HEK293 (cell line): ENCODE measurements around the gene LKAAEAR1.

Source experiments
- PRDM10 ChIP-seq: fragments of 450-650 bp; formaldehyde crosslinking; IDR thresholded peaks from 2 replicates; pipeline ENCODE4 v1.5.1; 2016; ENCODE audit warnings: missing biosample characterization, missing genetic modification characterization
- PRDM6 ChIP-seq: fragments of 450-650 bp; formaldehyde crosslinking; IDR thresholded peaks from 2 replicates; pipeline ENCODE4 v1.5.1; 2017; ENCODE audit warnings: missing biosample characterization, missing genetic modification characterization
- REST ChIP-seq: fragments of 450-650 bp; formaldehyde crosslinking; IDR thresholded peaks from 2 replicates; pipeline ENCODE4 v1.5.1; 2016; ENCODE audit warnings: missing biosample characterization, missing genetic modification characterization
- ZBTB8A ChIP-seq: fragments of 450-650 bp; formaldehyde crosslinking; IDR thresholded peaks from 2 replicates; pipeline ENCODE4 v1.5.1; 2016; ENCODE audit warnings: missing biosample characterization, missing genetic modification characterization
- ZFHX2 ChIP-seq: fragments of 450-650 bp; formaldehyde crosslinking; conservative IDR thresholded peaks from 2 replicates; pipeline ENCODE4 v1.5.1; 2016; ENCODE audit warnings: missing biosample characterization, missing genetic modification characterization
- ZNF114 ChIP-seq: fragments of 450-650 bp; formaldehyde crosslinking; IDR thresholded peaks from 2 replicates; pipeline ENCODE4 v1.5.0; 2017; ENCODE audit warnings: missing biosample characterization, missing genetic modification characterization
- ZNF18 ChIP-seq: fragments of 450-650 bp; formaldehyde crosslinking; IDR thresholded peaks from 2 replicates; pipeline ENCODE4 v1.5.1; 2016; ENCODE audit warnings: missing biosample characterization, missing genetic modification characterization
- ZNF2 ChIP-seq: fragments of 450-650 bp; formaldehyde crosslinking; IDR thresholded peaks from 2 replicates; pipeline ENCODE4 v1.5.1; 2016; ENCODE audit warnings: missing biosample characterization, missing genetic modification characterization
- ZNF335 ChIP-seq: fragments of 450-650 bp; formaldehyde crosslinking; conservative IDR thresholded peaks from 2 replicates; pipeline ENCODE4 v1.5.1; 2016; ENCODE audit warnings: missing biosample characterization, missing genetic modification characterization
- ZNF423 ChIP-seq: fragments of 450-650 bp; formaldehyde crosslinking; IDR thresholded peaks from 2 replicates; pipeline ENCODE4 v1.5.1; 2016; ENCODE audit warnings: missing biosample characterization, missing genetic modification characterization
- ZNF544 ChIP-seq: fragments of 450-650 bp; formaldehyde crosslinking; IDR thresholded peaks from 2 replicates; pipeline ENCODE4 v1.5.0; 2017; ENCODE audit warnings: missing biosample characterization, missing genetic modification characterization
- ZNF561 ChIP-seq: fragments of 450-650 bp; IDR thresholded peaks from 2 replicates; pipeline ENCODE4 v1.5.1; 2018; ENCODE audit warnings: missing biosample characterization, missing genetic modification characterization, borderline replicate concordance
- ZNF76 ChIP-seq: fragments of 450-650 bp; formaldehyde crosslinking; IDR thresholded peaks from 2 replicates; pipeline ENCODE4; 2016; ENCODE audit warnings: low read depth, missing biosample characterization, missing genetic modification characterization, borderline replicate concordance
- TF ChIP-seq, protein P1 (sequence below): fragments of 450-650 bp; formaldehyde crosslinking; IDR thresholded peaks from 2 replicates; pipeline ENCODE4 v1.5.1; 2016; ENCODE audit warnings: missing biosample characterization, missing genetic modification characterization, low read depth
- TF ChIP-seq, protein P2 (sequence below): fragments of 450-650 bp; formaldehyde crosslinking; IDR thresholded peaks from 2 replicates; pipeline ENCODE4 v1.5.1; 2017; ENCODE audit warnings: missing biosample characterization, missing genetic modification characterization
- TF ChIP-seq, protein P3 (sequence below): fragments of 450-650 bp; formaldehyde crosslinking; IDR thresholded peaks from 2 replicates; pipeline ENCODE4 v1.5.1; 2016; ENCODE audit warnings: missing biosample characterization, missing genetic modification characterization
- TF ChIP-seq, protein P4 (sequence below): fragments of 450-650 bp; formaldehyde crosslinking; IDR thresholded peaks from 2 replicates; pipeline ENCODE4 v1.5.1; 2017; ENCODE audit warnings: missing biosample characterization, missing genetic modification characterization

LKAAEAR1 gene

GRCh38 chr20:64080013-64080812, 4.0 kb downstream of the LKAAEAR1 start, which contains the start of gene OPRL1 (continued):
- no peak for TF ChIP-seq ZNF18 (tag by site-specific recombination)
- TF ChIP-seq ZNF335 (tag by site-specific recombination): no peak; the same call in 1 of the 2 replicates
- TF ChIP-seq ZFHX2 (tag by site-specific recombination): peak; percentile 23; the same call in 1 of the 2 replicates
- TF ChIP-seq ZNF544 (tag by site-specific recombination): no peak
- no peak for TF ChIP-seq ZNF76 (tag by site-specific recombination)
- TF ChIP-seq REST (tag by site-specific recombination): no peak
- TF ChIP-seq ZNF561: no peak
- TF ChIP-seq, protein P1, sequence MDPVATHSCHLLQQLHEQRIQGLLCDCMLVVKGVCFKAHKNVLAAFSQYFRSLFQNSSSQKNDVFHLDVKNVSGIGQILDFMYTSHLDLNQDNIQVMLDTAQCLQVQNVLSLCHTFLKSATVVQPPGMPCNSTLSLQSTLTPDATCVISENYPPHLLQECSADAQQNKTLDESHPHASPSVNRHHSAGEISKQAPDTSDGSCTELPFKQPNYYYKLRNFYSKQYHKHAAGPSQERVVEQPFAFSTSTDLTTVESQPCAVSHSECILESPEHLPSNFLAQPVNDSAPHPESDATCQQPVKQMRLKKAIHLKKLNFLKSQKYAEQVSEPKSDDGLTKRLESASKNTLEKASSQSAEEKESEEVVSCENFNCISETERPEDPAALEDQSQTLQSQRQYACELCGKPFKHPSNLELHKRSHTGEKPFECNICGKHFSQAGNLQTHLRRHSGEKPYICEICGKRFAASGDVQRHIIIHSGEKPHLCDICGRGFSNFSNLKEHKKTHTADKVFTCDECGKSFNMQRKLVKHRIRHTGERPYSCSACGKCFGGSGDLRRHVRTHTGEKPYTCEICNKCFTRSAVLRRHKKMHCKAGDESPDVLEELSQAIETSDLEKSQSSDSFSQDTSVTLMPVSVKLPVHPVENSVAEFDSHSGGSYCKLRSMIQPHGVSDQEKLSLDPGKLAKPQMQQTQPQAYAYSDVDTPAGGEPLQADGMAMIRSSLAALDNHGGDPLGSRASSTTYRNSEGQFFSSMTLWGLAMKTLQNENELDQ: no peak
- peak; percentile 16; the same call in 1 of the 2 replicates for TF ChIP-seq PRDM10
- no peak for TF ChIP-seq ZBTB8A (tag by site-specific recombination)
- TF ChIP-seq, protein P2, sequence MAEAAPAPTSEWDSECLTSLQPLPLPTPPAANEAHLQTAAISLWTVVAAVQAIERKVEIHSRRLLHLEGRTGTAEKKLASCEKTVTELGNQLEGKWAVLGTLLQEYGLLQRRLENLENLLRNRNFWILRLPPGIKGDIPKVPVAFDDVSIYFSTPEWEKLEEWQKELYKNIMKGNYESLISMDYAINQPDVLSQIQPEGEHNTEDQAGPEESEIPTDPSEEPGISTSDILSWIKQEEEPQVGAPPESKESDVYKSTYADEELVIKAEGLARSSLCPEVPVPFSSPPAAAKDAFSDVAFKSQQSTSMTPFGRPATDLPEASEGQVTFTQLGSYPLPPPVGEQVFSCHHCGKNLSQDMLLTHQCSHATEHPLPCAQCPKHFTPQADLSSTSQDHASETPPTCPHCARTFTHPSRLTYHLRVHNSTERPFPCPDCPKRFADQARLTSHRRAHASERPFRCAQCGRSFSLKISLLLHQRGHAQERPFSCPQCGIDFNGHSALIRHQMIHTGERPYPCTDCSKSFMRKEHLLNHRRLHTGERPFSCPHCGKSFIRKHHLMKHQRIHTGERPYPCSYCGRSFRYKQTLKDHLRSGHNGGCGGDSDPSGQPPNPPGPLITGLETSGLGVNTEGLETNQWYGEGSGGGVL (tag by site-specific recombination): no peak
- TF ChIP-seq, protein P3, sequence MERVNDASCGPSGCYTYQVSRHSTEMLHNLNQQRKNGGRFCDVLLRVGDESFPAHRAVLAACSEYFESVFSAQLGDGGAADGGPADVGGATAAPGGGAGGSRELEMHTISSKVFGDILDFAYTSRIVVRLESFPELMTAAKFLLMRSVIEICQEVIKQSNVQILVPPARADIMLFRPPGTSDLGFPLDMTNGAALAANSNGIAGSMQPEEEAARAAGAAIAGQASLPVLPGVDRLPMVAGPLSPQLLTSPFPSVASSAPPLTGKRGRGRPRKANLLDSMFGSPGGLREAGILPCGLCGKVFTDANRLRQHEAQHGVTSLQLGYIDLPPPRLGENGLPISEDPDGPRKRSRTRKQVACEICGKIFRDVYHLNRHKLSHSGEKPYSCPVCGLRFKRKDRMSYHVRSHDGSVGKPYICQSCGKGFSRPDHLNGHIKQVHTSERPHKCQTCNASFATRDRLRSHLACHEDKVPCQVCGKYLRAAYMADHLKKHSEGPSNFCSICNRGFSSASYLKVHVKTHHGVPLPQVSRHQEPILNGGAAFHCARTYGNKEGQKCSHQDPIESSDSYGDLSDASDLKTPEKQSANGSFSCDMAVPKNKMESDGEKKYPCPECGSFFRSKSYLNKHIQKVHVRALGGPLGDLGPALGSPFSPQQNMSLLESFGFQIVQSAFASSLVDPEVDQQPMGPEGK (tag by site-specific recombination): 0 out of 2 replicates have a peak, but pooled peaks have one; percentile 26
- no peak for TF ChIP-seq ZNF2 (tag by site-specific recombination)
- TF ChIP-seq PRDM6 (tag by site-specific recombination): no peak
- TF ChIP-seq ZNF423: no peak
- TF ChIP-seq ZNF114 (tag by site-specific recombination): no peak
- TF ChIP-seq, protein P4, sequence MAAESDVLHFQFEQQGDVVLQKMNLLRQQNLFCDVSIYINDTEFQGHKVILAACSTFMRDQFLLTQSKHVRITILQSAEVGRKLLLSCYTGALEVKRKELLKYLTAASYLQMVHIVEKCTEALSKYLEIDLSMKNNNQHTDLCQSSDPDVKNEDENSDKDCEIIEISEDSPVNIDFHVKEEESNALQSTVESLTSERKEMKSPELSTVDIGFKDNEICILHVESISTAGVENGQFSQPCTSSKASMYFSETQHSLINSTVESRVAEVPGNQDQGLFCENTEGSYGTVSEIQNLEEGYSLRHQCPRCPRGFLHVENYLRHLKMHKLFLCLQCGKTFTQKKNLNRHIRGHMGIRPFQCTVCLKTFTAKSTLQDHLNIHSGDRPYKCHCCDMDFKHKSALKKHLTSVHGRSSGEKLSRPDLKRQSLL (tag by site-specific recombination): no peak
